NCI-H2196 (cell line): Measurements from ENCODE around the gene CTXND1.

Experiments
- DNase-seq: peaks from one replicate; lab custom pipeline; 2025; ENCODE audit not compliant: unreplicated experiment; lab: John Stamatoyannopoulos, UW

CTXND1 gene

DNA sequence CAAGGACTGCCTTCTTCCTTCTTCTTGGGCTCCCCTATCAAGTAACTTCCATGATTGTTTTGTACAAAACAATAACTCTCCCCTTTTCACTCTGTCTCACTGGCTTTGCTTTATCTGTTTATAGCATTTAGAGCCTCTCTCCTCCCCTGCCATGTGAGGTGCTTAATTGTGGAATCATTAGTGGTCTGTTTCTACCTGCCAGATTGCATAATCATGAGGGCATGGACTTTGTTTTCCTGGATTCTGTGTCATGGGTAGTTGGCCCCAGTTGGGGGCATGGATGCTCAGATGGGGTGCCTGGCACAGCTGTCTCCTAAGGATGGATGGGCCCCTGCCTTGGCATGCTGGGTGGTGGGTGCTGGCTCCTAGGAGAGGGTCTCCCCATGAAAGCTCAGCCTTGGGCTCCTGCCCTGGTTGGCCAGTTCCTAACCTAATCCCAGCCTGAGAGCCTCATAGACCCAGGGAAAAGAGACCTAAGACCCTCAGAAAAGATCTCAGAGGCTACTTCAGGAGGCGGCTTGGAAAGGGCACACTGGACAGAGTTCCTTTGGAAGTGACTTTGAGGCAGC lies 8.0 kb upstream of the CTXND1 start:
- no peak for DNase-seq

DNA sequence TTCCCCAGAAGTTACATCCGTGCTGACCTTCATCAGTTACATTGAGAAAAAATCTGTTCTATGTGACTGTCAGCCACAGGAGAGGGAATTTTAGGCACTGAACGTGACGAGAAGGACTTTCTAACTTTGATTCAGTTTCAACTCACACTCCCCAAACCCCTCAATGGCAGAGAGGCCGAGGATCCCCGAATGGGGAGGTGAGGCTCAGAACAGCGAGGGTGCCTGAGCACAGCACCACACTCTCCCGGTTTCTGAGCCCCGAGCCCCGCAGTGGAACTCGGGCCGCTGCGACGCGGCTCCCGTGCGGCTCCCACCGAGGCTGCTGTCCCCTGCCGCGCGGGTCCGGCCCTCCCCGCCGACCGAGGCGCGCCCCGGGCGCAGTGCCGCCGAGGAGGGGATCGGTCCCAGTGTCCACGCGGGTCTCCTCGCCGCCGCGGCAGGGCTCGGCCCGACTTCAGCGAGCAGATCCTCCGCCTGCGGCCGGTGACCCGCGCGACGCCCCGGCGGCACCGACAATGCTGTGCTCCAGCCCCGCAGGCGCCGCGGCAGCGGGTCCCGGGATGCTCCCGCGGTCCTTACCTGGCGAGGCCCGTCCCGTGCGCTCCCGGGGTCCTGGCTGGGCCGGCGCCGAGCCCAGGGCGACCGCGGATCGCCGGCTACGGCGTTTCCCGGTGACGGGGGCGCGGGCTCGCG lies 439 bp downstream of the CTXND1 start:
- DNase-seq = no peak

DNA sequence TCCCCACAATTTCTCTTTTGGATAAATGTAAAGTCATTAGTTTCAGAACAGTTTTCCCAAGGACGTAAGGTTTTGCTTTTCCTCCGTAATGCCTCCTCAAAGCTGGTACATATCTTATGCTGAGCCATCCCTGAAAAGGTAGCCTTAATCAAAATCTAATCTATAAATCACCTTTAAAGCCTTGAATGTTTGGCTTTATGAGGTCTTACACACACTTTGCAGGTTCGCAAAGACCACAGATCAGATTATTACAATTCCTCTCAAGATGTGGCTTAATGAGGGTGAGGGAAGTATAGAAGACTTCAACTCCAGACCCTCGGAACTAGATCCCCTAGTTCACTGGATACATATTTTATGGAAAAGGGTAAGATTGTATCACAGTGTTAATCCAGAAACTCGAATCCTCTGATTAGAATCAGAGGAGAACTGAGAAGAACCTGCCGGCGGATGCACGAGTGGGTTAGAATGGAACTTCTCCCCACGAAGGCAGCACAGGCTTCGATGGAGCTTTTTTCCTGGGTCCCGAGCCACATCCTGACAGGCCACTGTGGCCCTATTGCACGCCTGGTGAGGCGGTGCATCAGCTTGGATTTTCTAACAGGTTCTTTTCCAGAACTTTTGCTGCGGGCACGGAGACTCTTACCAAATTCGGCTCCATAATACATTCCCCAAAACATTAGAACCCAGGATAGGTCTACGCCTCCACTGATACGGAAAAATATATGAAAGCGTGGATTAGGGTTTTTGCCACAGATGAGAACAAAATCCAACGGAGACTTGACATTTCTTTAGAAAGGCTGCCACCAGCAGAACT lies 1.2 kb downstream of the CTXND1 start:
- no peak for DNase-seq

DNA sequence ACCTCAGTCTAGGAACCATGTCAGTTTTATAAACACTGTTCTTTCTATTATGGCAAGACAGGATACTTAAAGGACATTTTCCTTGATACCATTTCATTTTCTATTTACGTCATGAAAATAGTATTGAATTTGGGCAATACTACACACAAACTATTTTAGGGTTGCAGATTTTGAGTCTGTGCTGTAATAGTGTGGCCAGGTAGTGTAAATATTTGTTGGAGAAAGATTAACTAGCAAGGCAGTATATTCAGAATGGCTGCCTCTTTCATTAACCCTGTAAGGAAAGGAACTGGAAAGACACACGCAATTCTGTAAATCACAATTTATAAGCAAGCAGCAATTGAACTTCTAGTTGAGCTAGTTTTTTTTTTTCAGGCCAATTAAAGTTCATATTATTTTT lies 2.0 kb downstream of the CTXND1 start:
- DNase-seq = no peak

DNA sequence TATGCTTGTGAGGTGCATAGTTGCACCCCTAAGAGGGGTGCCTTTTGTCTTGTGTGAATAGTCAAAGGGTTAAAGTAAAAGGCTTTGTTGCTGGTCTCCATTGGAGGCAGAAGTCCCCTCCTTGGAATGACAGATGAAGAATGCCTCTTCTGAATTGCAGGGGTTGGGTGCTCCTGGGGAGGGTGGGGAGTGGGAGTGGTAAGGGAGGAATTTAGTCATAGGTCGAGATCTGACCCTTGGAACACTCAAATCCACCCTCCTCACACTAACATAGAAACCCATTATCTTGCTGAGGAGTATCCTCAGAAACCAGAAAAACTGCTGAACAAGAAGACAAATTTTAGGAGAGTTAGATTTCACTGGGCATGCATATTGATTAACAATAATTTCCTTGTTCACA lies 4.7 kb downstream of the CTXND1 start:
- no peak for DNase-seq

DNA sequence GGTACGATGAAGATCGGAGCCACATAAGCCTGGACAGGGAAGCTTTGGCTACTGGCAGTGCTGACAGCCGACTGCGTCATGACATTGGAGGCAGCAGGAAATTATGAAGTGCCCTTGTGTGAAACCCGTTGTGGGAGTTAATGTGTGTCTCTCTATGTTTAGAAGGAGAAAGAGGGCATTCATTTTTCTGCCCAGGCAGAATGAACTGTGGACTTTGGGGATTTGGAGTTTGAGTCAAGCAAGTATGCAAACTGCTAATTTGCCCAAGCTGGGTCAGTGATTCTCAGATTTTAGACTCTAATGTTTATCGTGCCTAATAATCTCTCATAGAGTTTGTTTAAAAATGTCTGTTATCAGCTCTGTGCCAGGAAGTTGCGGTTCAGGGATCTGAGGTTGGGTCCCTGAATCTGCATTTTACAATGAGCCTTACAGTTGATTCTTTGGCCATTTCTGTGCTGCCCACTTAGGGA lies 5.6 kb downstream of the CTXND1 start:
- no peak for DNase-seq

DNA sequence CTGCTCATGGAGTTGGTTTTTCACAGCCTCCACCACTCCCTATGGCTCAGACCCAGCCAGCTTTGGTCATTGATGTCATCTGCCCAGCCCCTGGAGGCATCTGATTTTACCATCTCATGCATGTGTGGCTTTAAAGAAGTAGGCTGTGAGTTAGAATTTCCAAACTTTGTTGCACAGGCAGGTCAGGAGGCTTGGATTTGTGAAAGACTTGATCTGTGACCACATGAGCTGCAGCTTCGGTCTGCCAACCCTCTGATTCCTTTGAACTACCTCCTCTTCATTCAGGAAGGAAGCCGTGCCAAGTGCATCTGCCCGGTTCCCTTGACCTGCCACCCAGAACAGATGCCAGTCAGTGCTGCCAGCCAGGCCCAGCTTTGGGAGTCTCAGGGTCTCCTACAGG lies 9.2 kb downstream of the CTXND1 start:
- no peak for DNase-seq

DNA sequence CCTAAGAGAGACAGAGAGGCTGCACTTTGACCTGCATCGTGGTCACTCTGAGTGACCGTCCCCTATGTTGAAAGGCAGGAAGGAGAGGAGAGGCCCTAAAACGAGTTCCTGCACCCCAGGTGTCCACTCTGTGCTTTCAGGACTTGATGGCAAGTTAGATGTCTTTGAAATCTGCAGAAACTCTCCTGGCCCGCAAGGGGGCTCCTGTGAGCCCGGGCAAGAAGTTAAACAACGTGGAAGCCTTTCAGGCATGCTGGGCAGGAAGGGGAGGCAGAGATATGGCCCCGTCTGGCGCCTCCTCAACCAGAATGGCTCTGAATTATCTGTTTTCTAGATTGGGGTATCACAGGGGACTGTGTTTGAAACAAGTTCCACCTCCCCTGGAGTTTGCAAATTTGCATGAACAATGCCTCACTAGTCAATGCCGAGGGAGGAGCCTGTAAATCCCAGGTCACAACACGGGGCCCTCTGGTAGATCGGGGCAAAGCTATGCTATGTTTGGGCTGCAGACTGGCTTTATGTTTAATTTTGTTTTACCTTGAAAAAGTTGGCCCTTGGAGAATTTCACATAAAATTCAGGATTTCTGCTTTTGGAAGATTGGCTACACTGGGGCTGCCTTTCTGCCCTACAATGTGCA lies 9.8 kb downstream of the CTXND1 start:
- DNase-seq = no peak

- DNase-seq = no peak
Observed at GRCh38 chr15:80241508-80241907, 10.5 kb downstream of the CTXND1 start.

GRCh38 chr15:80240276-80240675 lies 11.7 kb downstream of the CTXND1 start:
- DNase-seq = no peak

DNA sequence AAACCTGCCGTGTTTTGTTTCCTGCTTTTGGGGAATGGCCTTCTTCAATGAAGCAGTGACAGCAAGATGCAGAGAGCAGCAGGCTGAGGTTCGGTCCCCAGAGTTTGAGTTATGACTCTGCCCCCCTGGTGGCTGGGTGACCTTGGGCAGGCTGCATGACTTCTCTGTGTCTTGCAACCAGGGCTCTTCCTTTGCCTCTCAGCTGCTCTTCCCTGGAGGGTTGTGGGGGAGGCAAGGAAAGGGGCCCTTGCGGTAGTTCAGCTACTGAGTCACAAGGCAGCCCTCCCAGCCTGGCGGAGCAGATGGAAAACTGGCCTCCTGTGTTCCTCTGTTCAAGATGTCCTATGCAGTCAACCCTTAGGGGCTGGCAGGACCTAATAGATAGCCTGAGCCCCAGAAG lies 17.1 kb downstream of the CTXND1 start:
- DNase-seq = no peak

- DNase-seq = no peak
Observed at GRCh38 chr15:80233581-80233980, 18.4 kb downstream of the CTXND1 start.

- no peak for DNase-seq
Observed at GRCh38 chr15:80231371-80231770, 20.6 kb downstream of the CTXND1 start.

- no peak for DNase-seq
Observed at GRCh38 chr15:80228959-80229610, 22.9 kb downstream of the CTXND1 start.

DNA sequence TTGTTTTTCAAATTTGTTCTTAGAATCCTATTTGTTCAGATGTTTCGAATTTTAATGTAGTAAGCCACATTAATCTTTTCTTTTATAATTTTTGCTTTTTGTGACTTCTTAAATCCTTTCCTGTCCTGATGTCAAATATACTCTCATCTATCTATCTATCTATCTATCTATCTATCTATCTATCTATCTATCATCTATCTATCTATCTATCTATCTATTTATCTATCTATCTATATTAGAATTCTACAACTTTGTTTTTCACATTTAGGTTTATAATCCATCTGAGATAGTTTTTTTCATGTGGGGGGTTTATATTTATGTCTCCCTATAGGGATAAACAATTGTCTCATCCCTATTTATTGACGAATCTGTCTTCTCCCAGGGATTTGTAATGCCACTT lies 32.1 kb downstream of the CTXND1 start:
- DNase-seq = no peak

- DNase-seq = no peak
Observed at GRCh38 chr15:80217327-80217900, 34.6 kb downstream of the CTXND1 start.

DNA sequence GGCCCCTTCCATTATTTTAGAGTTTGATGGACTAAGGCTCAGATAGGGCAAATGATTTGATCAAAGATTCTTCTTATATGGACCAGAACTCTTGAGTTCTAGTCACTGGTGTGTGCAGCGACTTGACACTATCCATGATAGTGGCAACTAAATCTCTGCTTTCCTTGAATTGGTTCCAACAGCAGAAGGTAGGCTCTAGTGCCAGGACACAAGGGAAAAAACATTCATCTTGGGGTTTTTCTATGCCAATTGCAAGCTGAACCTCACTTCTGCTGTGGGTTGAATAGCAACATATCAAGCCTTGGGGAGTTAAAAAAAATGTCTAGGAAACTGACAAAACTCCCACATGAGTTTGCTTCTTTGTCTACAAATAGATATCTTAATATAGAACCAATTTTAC lies 35.1 kb downstream of the CTXND1 start:
- no peak for DNase-seq

- DNase-seq = no peak
Observed at GRCh38 chr15:80216141-80216540, 35.9 kb downstream of the CTXND1 start.

DNA sequence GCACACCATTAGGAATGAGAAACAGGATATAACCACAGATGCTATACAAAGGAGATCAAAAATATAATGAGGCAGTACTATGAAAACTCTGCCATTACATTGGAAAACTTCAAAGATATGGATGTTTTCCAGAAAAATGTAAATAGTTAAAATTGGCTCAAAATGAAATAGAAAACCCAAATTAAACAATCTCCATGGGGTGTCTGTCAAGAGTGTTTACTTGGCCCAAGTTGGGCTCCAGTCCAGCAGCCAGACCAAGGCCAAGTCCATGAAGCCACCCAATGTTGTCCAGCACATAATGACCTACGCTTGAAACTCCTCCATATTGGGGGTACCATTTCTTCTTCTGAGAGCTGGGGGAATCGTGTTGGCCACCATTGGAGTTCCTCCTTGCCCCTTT lies 37.1 kb downstream of the CTXND1 start:
- no peak for DNase-seq

DNA sequence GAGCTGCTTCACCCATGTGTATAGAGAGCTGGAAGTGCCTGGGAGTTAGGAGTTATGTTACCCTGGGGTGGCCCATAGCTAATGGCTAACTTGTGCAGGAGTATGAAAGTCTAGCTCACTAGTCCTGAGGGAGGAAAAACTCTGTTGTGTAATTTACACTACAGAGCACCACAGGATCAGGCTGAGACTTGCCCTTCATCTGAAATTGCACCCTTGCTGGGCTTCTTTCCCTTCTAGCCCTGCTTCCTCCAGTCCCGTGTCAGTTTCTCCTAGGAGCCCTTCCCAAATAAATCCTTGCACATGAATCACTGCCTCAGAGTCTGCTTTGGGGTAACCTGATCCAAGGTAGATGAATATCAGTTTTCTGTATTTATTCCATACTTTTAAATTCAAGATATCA lies 40.0 kb downstream of the CTXND1 start:
- DNase-seq = no peak
